ENCODE data around the gene KCNH1. TPM values are rescaled to one million over a fixed set of nuclear protein-coding genes. Genes with fewer than 3 reads are reported as not detected.

Gene KCNH1
- total RNA-seq, 1 experiment from 2014 or later = not detected

- intact Hi-C loops (cut with micrococcal nuclease) = no loop called here
- POLR2A ChIA-PET = no interaction called here
- no peaks in the 10 kb centered on the region for H4K20me1 ChIP-seq (ENCODE audit: insufficient read depth)
- no TSS peak for BruUV-seq (replicated peaks)
- H3K36me3 ChIP-seq (ENCODE audit: control insufficient read depth in 1 of 2, insufficient read depth in 2 of 2, low read length in 2 of 2) = no peaks in the 10 kb centered on the region
- ATAC-seq = no peak
- H3K27ac ChIP-seq (ENCODE audit: low read depth, low read length) = no peak overlapping the region
- no peak overlapping the region for H2AFZ ChIP-seq (ENCODE audit: low read depth, low read length, poor library complexity, severe bottlenecking)
- no peak overlapping the region for H3K4me2 ChIP-seq (ENCODE audit: low read length)
- H3K9me3 ChIP-seq (ENCODE audit: control insufficient read depth in 1 of 2, insufficient read depth in 1 of 2, low read depth in 1 of 2, low read length in 2 of 2) = no peaks in the 10 kb centered on the region
- DNase-seq (ENCODE audit: low read depth, low spot score) = no peak
- H3K4me3 ChIP-seq (replicated peaks in 1 of 2; ENCODE audit: low read depth in 1 of 2, low read length in 2 of 2) = no peak overlapping the region
- peaks cover 21% of the 10 kb centered on the region for H3K27me3 ChIP-seq (ENCODE audit: insufficient read depth, low read length)
- no peaks in the 10 kb centered on the region for H3K4me1 ChIP-seq (ENCODE audit: control insufficient read depth in 1 of 2, insufficient read depth in 2 of 2, low read length in 2 of 2)
- no peaks in the 10 kb centered on the region for H3K9me2 ChIP-seq (ENCODE audit: insufficient read depth)
- no peak overlapping the region for H3K9ac ChIP-seq (ENCODE audit: low read length)
- no peaks in the 10 kb centered on the region for H3K79me2 ChIP-seq (ENCODE audit: insufficient read depth, low read length)
- TF ChIP-seq POLR2A (IDR thresholded peaks at IDR 0.05; ENCODE audit: borderline replicate concordance, extremely low read depth, insufficient read depth, insufficient read length) (no peak), CTCF (IDR thresholded peaks at IDR 0.05 in 2 of 3, conservative IDR thresholded peaks at IDR 0.05 in 1 of 3; ENCODE audit: borderline replicate concordance in 1 of 3, insufficient read depth in 1 of 3, low read depth in 2 of 3, low read length in 2 of 3) (no peak), SP1 (IDR thresholded peaks at IDR 0.05; ENCODE audit: low read depth) (no peak), EGR1 (IDR thresholded peaks at IDR 0.05; ENCODE audit: low read depth) (no peak), CBX3 (IDR thresholded peaks at IDR 0.05; ENCODE audit: low read depth) (no peak), POLR2AphosphoS5 (IDR thresholded peaks at IDR 0.05; ENCODE audit: low read depth, low read length) (no peak), SRF (IDR thresholded peaks at IDR 0.05; ENCODE audit: low read depth) (no peak), ELF1 (IDR thresholded peaks at IDR 0.05; ENCODE audit: borderline replicate concordance, low read depth) (no peak), YY1 (IDR thresholded peaks at IDR 0.05; ENCODE audit: extremely low read depth, insufficient replicate concordance, low read depth, low read length) (no peak), ZFX (IDR thresholded peaks at IDR 0.05) (no peak), ZNF274 (IDR thresholded peaks at IDR 0.05; ENCODE audit: low read depth, low read length) (no peak), CEBPB (IDR thresholded peaks at IDR 0.05; ENCODE audit: low read depth) (no peak), SIN3A (IDR thresholded peaks at IDR 0.05; ENCODE audit: low read depth) (no peak), JUND (IDR thresholded peaks at IDR 0.05) (no peak), FOSL1 (IDR thresholded peaks at IDR 0.05; ENCODE audit: low read depth) (no peak), RAD21 (IDR thresholded peaks at IDR 0.05; ENCODE audit: low read depth) (no peak)
- CTCF ChIA-PET = no interaction called here
- RAD21 ChIA-PET (ENCODE audit: low non-redundant PET in 1 of 2, low total read pairs in 2 of 2, uncharacterized antibody in 2 of 2, unreplicated experiment in 2 of 2) = no interaction called here
Measured at GRCh38 chr1:210920716-210921694, 212.9 kb downstream of the KCNH1 start.

Measured in HCT116 (cell line).